Suprapubic skin (tissue), 3 donors: ENCODE measurements around the gene ARSJ.

Experiments
- CTCF ChIP-seq, 2 donors: fragments of 200-600 bp in 1 of 2; fragments of 450-650 bp in 1 of 2; sonication (generic) in 1 of 2; IDR thresholded peaks; one replicate each; pipeline ENCODE4 v1.5.1; 2016 to 2019; ENCODE audit warnings: antibody characterized with exemption in 2 of 2, mild to moderate bottlenecking in 1 of 2, moderate library complexity in 1 of 2
- POLR2A ChIP-seq, 2 donors: fragments of 450-650 bp; IDR thresholded peaks; one replicate each; pipeline ENCODE4 v1.6.1; 2017; ENCODE audit warnings: antibody characterized with exemption in 2 of 2, mild to moderate bottlenecking in 2 of 2, moderate library complexity in 2 of 2

DNA sequence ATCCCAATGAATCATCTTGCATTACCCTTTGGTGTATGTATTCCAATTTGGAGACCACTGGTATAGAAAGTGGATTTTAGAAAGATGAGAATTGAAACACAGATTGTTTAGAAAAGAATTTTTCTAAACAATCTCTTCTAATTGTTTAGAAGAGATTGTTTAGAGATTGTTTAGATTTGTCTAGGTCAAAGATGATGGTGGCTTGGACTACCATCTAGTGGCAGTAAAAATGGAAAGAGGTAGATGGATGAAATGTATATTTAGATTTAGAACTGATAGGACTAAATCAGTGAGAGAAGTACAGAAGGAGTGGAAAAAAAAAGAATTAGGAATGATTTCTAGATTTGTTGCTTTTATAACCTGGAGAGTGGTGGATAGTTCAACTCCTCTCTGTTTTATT is 70.6 kb downstream of the ARSJ start:
- TF ChIP-seq POLR2A (IDR thresholded peaks at IDR 0.05) = no peak
- no peak for TF ChIP-seq CTCF (IDR thresholded peaks at IDR 0.05)
